Loucy (cell line): ENCODE data around the gene TEAD1.

Experiments
- CTCF ChIP-seq: fragments of 200-600 bp; sonication (generic); conservative IDR thresholded peaks from 2 replicates; pipeline ENCODE4 v1.5.1; 2014; ENCODE audit warnings: mild to moderate bottlenecking, antibody characterized with exemption, low read length
- EZH2phosphoT487 ChIP-seq: fragments of 200-600 bp; IDR thresholded peaks from 2 replicates; pipeline ENCODE4 v1.6.1; 2018; ENCODE audit warnings: antibody characterized with exemption, mild to moderate bottlenecking, moderate library complexity, borderline replicate concordance

GRCh38 chr11:12721816-12722604 lies 47.8 kb downstream of the TEAD1 start:
- TF ChIP-seq CTCF (no peak), EZH2phosphoT487 (no peak)
